HG03060 (cell line): ENCODE data around the gene SYNRG.
"Not testable (repeated sequence)": the region's sequence is repeated elsewhere in the genome, so short reads cannot be mapped to it uniquely, and the experiment has no call there.

Source experiments
- ATAC-seq: cut with Tn5 transposase; IDR thresholded peaks from one replicate; pipeline ENCODE4 v1.9.1; 2021; ENCODE audit warnings: low read depth, moderate number of reproducible peaks; ENCODE audit not compliant: unreplicated experiment

The SYNRG gene, protein sequence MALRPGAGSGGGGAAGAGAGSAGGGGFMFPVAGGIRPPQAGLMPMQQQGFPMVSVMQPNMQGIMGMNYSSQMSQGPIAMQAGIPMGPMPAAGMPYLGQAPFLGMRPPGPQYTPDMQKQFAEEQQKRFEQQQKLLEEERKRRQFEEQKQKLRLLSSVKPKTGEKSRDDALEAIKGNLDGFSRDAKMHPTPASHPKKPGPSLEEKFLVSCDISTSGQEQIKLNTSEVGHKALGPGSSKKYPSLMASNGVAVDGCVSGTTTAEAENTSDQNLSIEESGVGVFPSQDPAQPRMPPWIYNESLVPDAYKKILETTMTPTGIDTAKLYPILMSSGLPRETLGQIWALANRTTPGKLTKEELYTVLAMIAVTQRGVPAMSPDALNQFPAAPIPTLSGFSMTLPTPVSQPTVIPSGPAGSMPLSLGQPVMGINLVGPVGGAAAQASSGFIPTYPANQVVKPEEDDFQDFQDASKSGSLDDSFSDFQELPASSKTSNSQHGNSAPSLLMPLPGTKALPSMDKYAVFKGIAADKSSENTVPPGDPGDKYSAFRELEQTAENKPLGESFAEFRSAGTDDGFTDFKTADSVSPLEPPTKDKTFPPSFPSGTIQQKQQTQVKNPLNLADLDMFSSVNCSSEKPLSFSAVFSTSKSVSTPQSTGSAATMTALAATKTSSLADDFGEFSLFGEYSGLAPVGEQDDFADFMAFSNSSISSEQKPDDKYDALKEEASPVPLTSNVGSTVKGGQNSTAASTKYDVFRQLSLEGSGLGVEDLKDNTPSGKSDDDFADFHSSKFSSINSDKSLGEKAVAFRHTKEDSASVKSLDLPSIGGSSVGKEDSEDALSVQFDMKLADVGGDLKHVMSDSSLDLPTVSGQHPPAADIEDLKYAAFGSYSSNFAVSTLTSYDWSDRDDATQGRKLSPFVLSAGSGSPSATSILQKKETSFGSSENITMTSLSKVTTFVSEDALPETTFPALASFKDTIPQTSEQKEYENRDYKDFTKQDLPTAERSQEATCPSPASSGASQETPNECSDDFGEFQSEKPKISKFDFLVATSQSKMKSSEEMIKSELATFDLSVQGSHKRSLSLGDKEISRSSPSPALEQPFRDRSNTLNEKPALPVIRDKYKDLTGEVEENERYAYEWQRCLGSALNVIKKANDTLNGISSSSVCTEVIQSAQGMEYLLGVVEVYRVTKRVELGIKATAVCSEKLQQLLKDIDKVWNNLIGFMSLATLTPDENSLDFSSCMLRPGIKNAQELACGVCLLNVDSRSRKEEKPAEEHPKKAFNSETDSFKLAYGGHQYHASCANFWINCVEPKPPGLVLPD (N-terminal part only)

DNA sequence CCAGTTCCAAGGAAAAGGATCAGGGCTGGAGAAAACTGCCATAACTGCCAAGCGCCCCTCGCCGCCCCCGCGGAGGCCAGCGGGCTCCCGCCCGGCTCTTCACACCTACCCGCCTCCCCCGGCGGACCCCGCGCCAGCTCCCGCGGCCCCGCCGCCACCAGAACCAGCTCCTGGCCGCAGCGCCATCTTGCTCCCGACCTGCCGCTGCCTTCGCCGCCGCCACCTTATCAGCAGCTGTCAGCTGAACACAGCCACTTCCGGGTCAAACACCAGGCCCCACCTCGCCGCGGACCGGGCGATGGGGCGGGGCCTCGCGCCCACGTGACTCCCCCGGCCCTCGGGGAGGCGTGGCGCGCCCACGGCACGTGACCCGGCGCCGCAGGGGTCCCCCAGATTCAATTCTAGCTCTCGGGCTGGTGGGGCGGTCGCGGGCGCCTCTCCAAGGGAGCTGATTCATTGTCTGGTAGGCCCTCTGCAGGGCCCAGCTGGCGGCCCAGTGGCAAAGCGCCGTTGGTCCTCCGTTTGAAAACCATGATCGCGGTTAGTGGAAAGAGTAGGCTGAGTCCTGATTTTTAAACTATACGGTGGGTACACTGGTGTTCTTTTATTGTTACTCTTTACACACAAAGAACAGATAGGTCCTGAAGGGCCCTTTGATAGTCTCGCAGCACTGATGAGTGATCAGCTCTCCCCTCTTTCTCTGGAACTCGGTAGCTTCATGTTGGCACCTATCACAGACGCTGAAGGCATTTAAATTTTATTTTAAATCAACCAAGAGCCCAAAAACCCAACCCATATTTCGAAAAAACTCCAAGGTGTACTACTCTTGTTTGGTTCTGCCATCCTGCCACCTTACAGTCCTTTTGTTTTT is at the start of gene SYNRG:
SYNRG (minus strand) TSS at position 249 of the 871 bp plus-strand sequence; CDS start at position 186, 63 bp downstream.
- ATAC-seq: peak; percentile 83

GRCh38 chr17:37657202-37657601 is 48.0 kb upstream of the SYNRG start:
- no peak for ATAC-seq

DNA sequence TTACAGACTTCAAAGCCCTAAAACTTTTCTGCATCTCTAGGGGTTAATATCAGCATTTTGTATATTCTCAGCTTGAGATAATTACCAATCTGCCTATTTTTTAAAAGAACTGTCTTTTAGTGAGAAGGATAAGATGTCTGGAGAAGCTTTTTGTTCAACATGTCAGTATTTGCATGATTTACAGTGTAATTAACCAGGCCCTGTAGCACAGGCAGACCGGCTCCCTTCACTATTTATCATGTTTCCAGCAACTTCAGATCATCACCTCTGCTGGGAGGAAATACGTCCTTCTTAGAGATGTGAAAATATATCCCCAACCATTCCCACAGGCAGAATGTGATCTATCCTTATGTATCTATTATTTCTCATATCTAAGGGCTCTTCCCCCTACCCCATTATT is 42.6 kb upstream of the SYNRG start:
- no peak for ATAC-seq

- ATAC-seq: no peak
These were observed 41.3 kb upstream of the SYNRG start for GRCh38 chr17:37650419-37651003.

- no peak for ATAC-seq
These were observed 39.3 kb upstream of the SYNRG start for GRCh38 chr17:37648555-37648954.

GRCh38 chr17:37647856-37648255 is 38.6 kb upstream of the SYNRG start:
- ATAC-seq: no peak

DNA sequence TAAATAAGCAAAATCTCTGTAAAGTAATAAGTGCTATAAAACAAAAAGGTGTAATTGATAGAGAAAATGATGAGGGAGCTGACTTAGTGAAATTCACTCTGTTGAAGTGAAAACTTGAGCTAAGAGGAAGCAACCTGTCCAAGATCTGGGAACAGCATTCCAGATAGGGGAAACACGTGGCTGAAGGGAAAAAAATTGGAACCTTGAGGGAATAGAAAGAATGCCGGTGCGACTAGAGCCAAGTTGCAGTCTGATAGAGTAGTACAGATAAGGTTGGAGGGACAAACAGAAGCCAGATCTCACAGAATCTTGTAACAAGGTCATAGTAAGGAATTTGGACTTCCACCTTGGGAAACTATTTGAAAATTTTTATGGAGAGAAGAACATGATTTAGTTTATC is 34.7 kb upstream of the SYNRG start:
- no peak for ATAC-seq

GRCh38 chr17:37643118-37643766 is 34.0 kb upstream of the SYNRG start, which contains the start of gene DDX52:
DDX52 (minus strand) TSS chr17:37643446; CDS start chr17:37643420, 26 bp downstream.
- ATAC-seq: peak; percentile 77

- ATAC-seq: peak; percentile 10
These were observed 33.5 kb upstream of the SYNRG start for GRCh38 chr17:37642681-37643080.

- no peak for ATAC-seq
These were observed 30.8 kb upstream of the SYNRG start for GRCh38 chr17:37640015-37640414.

GRCh38 chr17:37637956-37638355 is 28.7 kb upstream of the SYNRG start:
- ATAC-seq: no peak

DNA sequence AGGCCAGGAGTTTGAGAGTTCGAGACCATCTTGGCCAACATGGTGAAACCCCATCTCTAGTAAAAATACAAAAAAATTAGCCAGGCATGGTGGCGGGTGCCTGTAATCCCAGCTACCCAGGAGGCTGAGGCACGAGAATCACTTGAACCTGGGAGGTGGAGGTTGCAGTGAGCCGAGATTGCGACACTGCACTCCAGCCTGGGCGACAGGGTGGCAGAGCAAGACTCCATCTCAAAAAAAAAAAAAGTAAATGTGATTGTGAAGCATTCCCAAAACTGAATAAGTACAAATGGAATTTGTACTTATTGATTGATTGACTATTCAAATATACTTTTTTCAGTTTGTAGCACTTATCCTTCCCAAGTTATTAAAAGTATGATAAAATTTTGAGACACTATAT is 7.2 kb upstream of the SYNRG start:
- ATAC-seq: not testable (repeated sequence)

DNA sequence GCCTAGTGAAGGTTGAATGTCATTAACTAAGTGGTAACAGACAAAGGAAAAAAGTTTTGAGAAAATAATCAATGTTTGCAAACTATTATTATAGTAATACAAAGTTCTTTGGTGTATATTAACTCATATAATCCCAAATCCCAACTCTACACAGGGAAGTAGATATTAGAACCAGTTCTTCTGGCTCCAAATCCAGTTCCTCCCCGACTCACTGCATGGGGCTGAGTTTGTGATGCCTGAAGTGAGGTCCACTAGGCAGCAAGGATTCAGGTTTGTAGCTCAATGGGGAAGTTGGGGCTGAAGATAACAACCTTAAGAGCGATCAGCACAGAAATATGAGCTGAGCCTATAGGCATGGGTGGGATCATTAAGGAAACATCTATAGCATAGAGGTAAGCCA is 5.6 kb upstream of the SYNRG start:
- ATAC-seq: no peak

- ATAC-seq: no peak
These were observed 5.2 kb upstream of the SYNRG start for GRCh38 chr17:37614391-37614790.

DNA sequence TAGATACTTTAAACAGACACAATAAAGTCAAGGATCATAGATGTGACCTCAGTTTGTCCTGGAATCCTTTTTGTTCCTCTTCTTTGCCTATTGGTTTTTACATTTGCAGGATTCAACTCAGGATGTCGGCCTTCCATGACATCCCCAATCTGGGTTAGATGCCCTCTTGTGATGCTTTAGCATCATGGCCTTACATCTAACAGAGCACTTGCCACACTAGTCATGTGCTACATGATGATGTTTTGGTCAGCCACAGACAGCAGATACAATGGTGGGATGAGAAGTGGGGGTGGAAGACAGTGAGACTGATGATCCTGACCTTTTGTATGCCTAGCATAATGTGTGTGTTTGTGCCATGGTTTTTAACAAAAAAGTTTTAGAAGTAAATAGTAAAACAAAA is 1.8 kb upstream of the SYNRG start:
- no peak for ATAC-seq

- not testable (repeated sequence) for ATAC-seq
These were observed 813 bp upstream of the SYNRG start for GRCh38 chr17:37610041-37610420.

DNA sequence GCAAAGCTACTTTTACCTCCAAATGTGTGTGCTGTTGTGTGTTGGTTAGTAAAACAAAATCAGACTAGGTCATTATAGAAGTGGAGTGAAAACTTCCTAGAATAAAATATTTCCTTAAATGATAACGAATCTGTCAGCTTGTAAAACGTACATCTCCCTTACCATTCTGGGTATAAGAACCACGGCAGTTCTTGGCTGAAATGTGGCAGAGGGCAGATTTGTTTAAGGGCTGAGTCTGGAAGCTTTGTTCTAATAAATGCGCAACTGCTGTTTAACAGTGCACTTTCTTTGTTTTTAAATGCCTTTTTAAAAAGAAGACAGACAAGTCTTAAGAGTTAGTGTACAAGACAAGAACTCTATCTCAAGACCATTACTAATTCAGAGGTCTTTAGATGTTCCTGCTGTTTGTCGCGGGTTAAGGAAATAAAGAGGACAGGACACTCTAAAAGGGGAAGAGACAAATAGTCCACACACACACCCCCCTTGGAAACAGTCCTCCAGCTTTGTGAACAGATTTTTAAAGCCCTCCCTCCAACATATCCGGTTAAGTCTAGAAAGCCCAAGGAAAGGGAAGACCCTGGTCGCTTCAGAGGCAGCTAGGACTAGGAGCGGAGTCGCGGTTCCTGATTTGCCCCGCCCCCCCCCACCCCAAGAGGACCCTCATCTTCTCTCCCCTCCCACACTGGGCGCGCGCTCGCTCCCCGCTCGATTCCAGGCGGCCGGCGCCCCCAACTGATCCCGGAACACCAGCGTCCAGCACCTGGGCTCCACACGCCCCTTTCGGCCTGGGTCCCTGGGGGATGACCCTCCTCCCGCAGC is 658 bp downstream of the SYNRG start:
- ATAC-seq: no peak
